IPS-NIHi7 (cell line): Measurements from ENCODE around the gene ANKRD44.

Experiments used
- DNase-seq: peaks from one replicate; pipeline ENCODE4 v3.0.0; 2012; ENCODE audit warnings: mixed read lengths; ENCODE audit errors: extremely low spot score

ANKRD44 gene

GRCh38 chr2:197145471-197146056, 165.0 kb downstream of the ANKRD44 start:
- no peak for DNase-seq

- DNase-seq, result no peak
Measured at GRCh38 chr2:197144183-197144582, 166.4 kb downstream of the ANKRD44 start.

- DNase-seq, result no peak
Measured at GRCh38 chr2:197141702-197142473, 168.7 kb downstream of the ANKRD44 start.

GRCh38 chr2:197140045-197140444, 170.5 kb downstream of the ANKRD44 start:
- no peak for DNase-seq

- DNase-seq, result no peak
Measured at GRCh38 chr2:197138506-197138905, 172.1 kb downstream of the ANKRD44 start.

GRCh38 chr2:197137826-197138477, 172.6 kb downstream of the ANKRD44 start:
- no peak for DNase-seq

GRCh38 chr2:197137231-197137630, 173.3 kb downstream of the ANKRD44 start:
- no peak for DNase-seq

GRCh38 chr2:197136452-197136851, 174.1 kb downstream of the ANKRD44 start:
- no peak for DNase-seq

GRCh38 chr2:197135806-197136205, 174.8 kb downstream of the ANKRD44 start:
- no peak for DNase-seq

- no peak for DNase-seq
Measured at GRCh38 chr2:197134206-197134605, 176.4 kb downstream of the ANKRD44 start.

GRCh38 chr2:197131558-197131855, 179.1 kb downstream of the ANKRD44 start:
- DNase-seq, result no peak

GRCh38 chr2:197130318-197130717, 180.3 kb downstream of the ANKRD44 start:
- no peak for DNase-seq

GRCh38 chr2:197128897-197129296, 181.7 kb downstream of the ANKRD44 start:
- no peak for DNase-seq

- no peak for DNase-seq
Measured at GRCh38 chr2:197128126-197128525, 182.5 kb downstream of the ANKRD44 start.

GRCh38 chr2:197126630-197127352, 183.8 kb downstream of the ANKRD44 start:
- DNase-seq, result no peak

GRCh38 chr2:197124639-197125390, 185.8 kb downstream of the ANKRD44 start:
- no peak for DNase-seq

GRCh38 chr2:197122821-197123220, 187.8 kb downstream of the ANKRD44 start:
- no peak for DNase-seq

GRCh38 chr2:197121756-197122385, 188.7 kb downstream of the ANKRD44 start:
- DNase-seq, result no peak

GRCh38 chr2:197121255-197121654, 189.3 kb downstream of the ANKRD44 start:
- DNase-seq, result no peak

GRCh38 chr2:197116306-197116879, 194.2 kb downstream of the ANKRD44 start:
- DNase-seq, result no peak

GRCh38 chr2:197115325-197115724, 195.3 kb downstream of the ANKRD44 start:
- DNase-seq, result no peak
